Lower leg skin (tissue), 3 donors: Measurements from ENCODE around the gene NSFL1C.

ENCODE experiments used
- CTCF ChIP-seq, 3 donors: fragments of 450-650 bp; IDR thresholded peaks; one replicate each; pipeline ENCODE4 v1.5.1; 2016; ENCODE audit warnings: antibody characterized with exemption in 3 of 3, mild to moderate bottlenecking in 3 of 3, moderate library complexity in 2 of 3
- POLR2A ChIP-seq, 2 donors: fragments of 450-650 bp; IDR thresholded peaks; one replicate each; pipeline ENCODE4 v1.6.1; 2016 to 2017; ENCODE audit warnings: antibody characterized with exemption in 2 of 2, mild to moderate bottlenecking in 1 of 2, moderate library complexity in 1 of 2

- TF ChIP-seq CTCF (IDR thresholded peaks at IDR 0.05), result no peak
- no peak for TF ChIP-seq POLR2A (IDR thresholded peaks at IDR 0.05)
Measured at GRCh38 chr20:1449370-1449769, 17.3 kb downstream of the NSFL1C start.
